IMR-90 (cell line): ENCODE results near the gene RHOU. TPM values are rescaled to one million over a fixed set of nuclear protein-coding genes. Genes with fewer than 3 reads are reported as not detected.

Experiments
- ATAC-seq: fragments of 200-7000 bp; cut with Tn5 transposase; 2 replicates; pipeline ENCODE4 v1.9.1; 2020; ENCODE audit warnings: low read depth, mild to moderate bottlenecking, moderate library complexity
- BruUV-seq: library from RNA; stranded (reverse); fragments of 400-500 nt; replicated peaks from 2 replicates; lab custom pipeline; 2021; lab: Mats Ljungman, UMichigan
- CTCF ChIA-PET: fragments of 300-600 bp; formaldehyde crosslinking; extraction: SDS; loops from one replicate; lab custom pipeline; 2021; ENCODE audit warnings: antibody characterized with exemption; lab: Yijun Ruan, JAX
- POLR2A ChIA-PET: fragments of 300-600 bp; sonication (Branson Sonifier 250); formaldehyde crosslinking; loops from one replicate; lab custom pipeline; 2022; ENCODE audit warnings: antibody characterized with exemption; ENCODE audit not compliant: unreplicated experiment; lab: Charles Lee
- DNase-seq: peaks from one replicate; pipeline ENCODE4 v3.0.0; 2013
- H2AFZ ChIP-seq: replicated peaks from 2 replicates; pipeline ENCODE3; 2013; ENCODE audit warnings: low read length, mild to moderate bottlenecking; ENCODE audit not compliant: poor library complexity
- H2AK5ac ChIP-seq: 2 replicates; pipeline ENCODE4 v1.6.1; 2013; ENCODE audit warnings: low read depth, low read length, inconsistent platforms
- H2AK9ac ChIP-seq: replicated peaks from 2 replicates; pipeline ENCODE3; 2013; ENCODE audit warnings: mild to moderate bottlenecking, low read depth, low read length, moderate library complexity; ENCODE audit not compliant: poor library complexity
- H2BK120ac ChIP-seq: 2 replicates; pipeline ENCODE4 v1.6.1; 2013; ENCODE audit warnings: low read depth, low read length, inconsistent platforms
- H2BK15ac ChIP-seq: 3 replicates; pipeline ENCODE4 v1.6.1; 2013; ENCODE audit warnings: low read depth, low read length, inconsistent platforms
- H2BK20ac ChIP-seq: 2 replicates; pipeline ENCODE4 v1.6.1; 2013; ENCODE audit warnings: low read depth, mild to moderate bottlenecking, inconsistent platforms, low read length, moderate library complexity
- H2BK5ac ChIP-seq: 2 replicates; pipeline ENCODE4 v1.6.1; 2013; ENCODE audit warnings: mild to moderate bottlenecking, low read depth, low read length, inconsistent platforms; ENCODE audit not compliant: poor library complexity, severe bottlenecking
- H3K14ac ChIP-seq: replicated peaks from 2 replicates; pipeline ENCODE4 v1.6.1; 2013; ENCODE audit warnings: low read depth, low read length, inconsistent platforms
- H3K18ac ChIP-seq: 2 replicates; pipeline ENCODE4 v1.6.1; 2013; ENCODE audit warnings: low read depth, low read length, control low read depth
- H3K23ac ChIP-seq: 2 replicates; pipeline ENCODE4 v1.6.1; 2013; ENCODE audit warnings: low read depth, low read length, inconsistent platforms
- H3K27ac ChIP-seq: 2 replicates; pipeline ENCODE4 v1.5.1; 2013; ENCODE audit warnings: mild to moderate bottlenecking, control low read depth, low read length; ENCODE audit not compliant: insufficient read depth
- H3K27me3 ChIP-seq: 2 replicates; pipeline ENCODE4 v1.6.1; 2013; ENCODE audit warnings: low read length; ENCODE audit not compliant: control insufficient read depth, insufficient read depth
- H3K36me3 ChIP-seq: 2 replicates; pipeline ENCODE4 v1.6.1; 2013; ENCODE audit warnings: low read length, mixed read lengths; ENCODE audit not compliant: control insufficient read depth, insufficient read depth
- H3K4ac ChIP-seq: 2 replicates; pipeline ENCODE4 v1.6.1; 2013; ENCODE audit warnings: low read depth, low read length, inconsistent platforms
- H3K4me1 ChIP-seq: 2 replicates; pipeline ENCODE4 v1.6.1; 2013; ENCODE audit warnings: low read length, mixed read lengths; ENCODE audit not compliant: control insufficient read depth, insufficient read depth
- H3K4me2 ChIP-seq: 2 replicates; pipeline ENCODE4 v1.6.1; 2013; ENCODE audit warnings: low read depth, mild to moderate bottlenecking, control low read depth, low read length, moderate library complexity
- H3K4me3 ChIP-seq: 2 replicates; pipeline ENCODE4 v1.5.1; 2013; ENCODE audit warnings: low read depth, mild to moderate bottlenecking, control low read depth, low read length, moderate library complexity; ENCODE audit not compliant: insufficient read depth
- H3K56ac ChIP-seq: 2 replicates; pipeline ENCODE4 v1.6.1; 2013; ENCODE audit warnings: low read length, inconsistent platforms; ENCODE audit not compliant: insufficient read depth; ENCODE audit errors: extremely low read depth
- H3K79me1 ChIP-seq, 2 experiments: 2 replicates each; pipeline ENCODE4 v1.6.1; 2013; ENCODE audit warnings: low read length in 2 of 2, inconsistent platforms in 1 of 2, low read depth in 1 of 2
- H3K9ac ChIP-seq: 2 replicates; pipeline ENCODE4 v1.6.1; 2013; ENCODE audit warnings: low read depth, low read length, control low read depth
- H3K9me1 ChIP-seq: 2 replicates; pipeline ENCODE4 v1.6.1; 2013; ENCODE audit warnings: low read length, inconsistent platforms; ENCODE audit not compliant: insufficient read depth
- H3K9me3 ChIP-seq: 2 replicates; pipeline ENCODE4 v1.6.1; 2013; ENCODE audit warnings: low read length; ENCODE audit not compliant: control insufficient read depth, insufficient read depth
- H4K20me1 ChIP-seq: 2 replicates; pipeline ENCODE4 v1.6.1; 2013; ENCODE audit warnings: low read length, inconsistent platforms; ENCODE audit not compliant: insufficient read depth
- H4K5ac ChIP-seq: 2 replicates; pipeline ENCODE4 v1.6.1; 2013; ENCODE audit warnings: mild to moderate bottlenecking, low read depth, low read length, control low read depth
- H4K8ac ChIP-seq, 2 experiments: 2 replicates each; pipeline ENCODE4 v1.6.1; 2013; ENCODE audit warnings: low read depth in 2 of 2, low read length in 2 of 2, control low read depth in 1 of 2, inconsistent platforms in 1 of 2
- H4K91ac ChIP-seq: 2 replicates; pipeline ENCODE4 v1.6.1; 2013; ENCODE audit warnings: low read depth, low read length, inconsistent platforms; ENCODE audit not compliant: insufficient read depth
- BHLHE40 ChIP-seq: fragments of 150-350 bp; IDR thresholded peaks from 2 replicates; pipeline ENCODE4 v1.6.1; 2016; ENCODE audit warnings: mild to moderate bottlenecking, low read depth, low read length
- CEBPB ChIP-seq: IDR thresholded peaks from 2 replicates; pipeline ENCODE4 v1.6.1; 2012; ENCODE audit warnings: low read depth, low read length, improper control_type of control experiment
- CHD1 ChIP-seq: IDR thresholded peaks from 2 replicates; pipeline ENCODE4 v1.6.1; 2012; ENCODE audit warnings: low read depth, low read length, improper control_type of control experiment
- FOS ChIP-seq: fragments of 150-350 bp; IDR thresholded peaks from 2 replicates; pipeline ENCODE4 v1.6.1; 2016; ENCODE audit warnings: low read depth, low read length
- MAFK ChIP-seq: IDR thresholded peaks from 2 replicates; pipeline ENCODE4 v1.6.1; 2012; ENCODE audit warnings: low read depth, low read length, improper control_type of control experiment
- MAZ ChIP-seq: IDR thresholded peaks from 2 replicates; pipeline ENCODE4 v1.6.1; 2012; ENCODE audit warnings: low read depth, mild to moderate bottlenecking, low read length, improper control_type of control experiment, moderate library complexity, borderline replicate concordance
- MXI1 ChIP-seq: IDR thresholded peaks from 2 replicates; pipeline ENCODE4 v1.6.1; 2012; ENCODE audit warnings: low read depth, mild to moderate bottlenecking, low read length, moderate library complexity, borderline replicate concordance
- NFE2L2 ChIP-seq: fragments of 150-350 bp; IDR thresholded peaks from 2 replicates; pipeline ENCODE4 v1.6.1; 2016; ENCODE audit warnings: low read depth, mild to moderate bottlenecking, low read length
- POLR2A ChIP-seq: IDR thresholded peaks from 2 replicates; pipeline ENCODE4 v1.6.1; 2012; ENCODE audit warnings: mild to moderate bottlenecking, low read depth, low read length
- RAD21 ChIP-seq: IDR thresholded peaks from 2 replicates; pipeline ENCODE4 v1.6.1; 2012; ENCODE audit warnings: low read length, improper control_type of control experiment
- RCOR1 ChIP-seq: IDR thresholded peaks from 2 replicates; pipeline ENCODE4 v1.6.1; 2012; ENCODE audit warnings: mild to moderate bottlenecking, low read length, improper control_type of control experiment; ENCODE audit not compliant: insufficient replicate concordance
- RFX5 ChIP-seq: IDR thresholded peaks from 2 replicates; pipeline ENCODE4 v1.8.0; 2012; ENCODE audit warnings: low read depth, mild to moderate bottlenecking, low read length, moderate library complexity
- SMC3 ChIP-seq: fragments of 150-350 bp; IDR thresholded peaks from 2 replicates; pipeline ENCODE4 v1.6.1; 2016; ENCODE audit warnings: low read depth, mild to moderate bottlenecking, antibody characterized with exemption, low read length, moderate library complexity
- WGBS, 2 experiments: methylation state at CpG; one replicate each; pipeline versions ENCODE4 v1.1.5 to v1.1.7; 2013; ENCODE audit warnings: missing lambda C conversion rate in 2 of 2; ENCODE audit not compliant: insufficient read length in 1 of 2; ENCODE audit errors: extremely low coverage in 2 of 2; 5-methylcytosine and 5-hydroxymethylcytosine counted together
- dilution Hi-C: fragments of 300-500 bp; cut with HindIII; formaldehyde crosslinking; loops from one replicate; pipeline ENCODE4 v1.14.3; 2018; ENCODE audit warnings: low sequenced_read_pairs; ENCODE audit not compliant: unreplicated experiment
- in situ Hi-C: fragments of 300-500 bp; cut with MboI; formaldehyde crosslinking; loops from 3 replicates; pipeline ENCODE4 v1.14.3; 2019; ENCODE audit warnings: low sequenced_read_pairs, inconsistent platforms, mixed read lengths
- intact Hi-C: fragments of 100-400 bp; cut with micrococcal nuclease; formaldehyde crosslinking; loops from 2 replicates; pipeline ENCODE4 v1.10.0; 2022
- polyA plus RNA-seq, 3 experiments: library from polyadenylated mRNA; depleted of rRNA; stranded (reverse); fragments of >200 nt; gene quantifications; 2 replicates each; pipeline ENCODE4 v1.2.3, GENCODE V29; 2012; ENCODE audit warnings: low replicate concordance in 1 of 3
- total RNA-seq: library from RNA; depleted of rRNA; stranded (reverse); fragments of >200 nt; gene quantifications from 2 replicates; pipeline ENCODE4 v1.2.3, GENCODE V29; 2012
- TF ChIP-seq, protein P1 (sequence below): conservative IDR thresholded peaks from 2 replicates; pipeline ENCODE4 v1.5.1; 2012; ENCODE audit warnings: mild to moderate bottlenecking, low read depth, low read length, improper control_type of control experiment
- TF ChIP-seq, protein P2 (sequence below): fragments of 150-350 bp; IDR thresholded peaks from 2 replicates; pipeline ENCODE4 v1.6.1; 2016; ENCODE audit warnings: low read depth, mild to moderate bottlenecking, low read length, moderate library complexity, borderline replicate concordance
- TF ChIP-seq, protein P3 (sequence below): fragments of 150-350 bp; IDR thresholded peaks from 2 replicates; pipeline ENCODE4 v1.6.1; 2017; ENCODE audit warnings: mild to moderate bottlenecking, antibody characterized with exemption, low read length, low read depth

RHOU gene
- total and polyA plus RNA-seq, 2 of the 4 experiments (the other 2 are of a cell fraction), result 0.44 to 0.72 TPM

DNA sequence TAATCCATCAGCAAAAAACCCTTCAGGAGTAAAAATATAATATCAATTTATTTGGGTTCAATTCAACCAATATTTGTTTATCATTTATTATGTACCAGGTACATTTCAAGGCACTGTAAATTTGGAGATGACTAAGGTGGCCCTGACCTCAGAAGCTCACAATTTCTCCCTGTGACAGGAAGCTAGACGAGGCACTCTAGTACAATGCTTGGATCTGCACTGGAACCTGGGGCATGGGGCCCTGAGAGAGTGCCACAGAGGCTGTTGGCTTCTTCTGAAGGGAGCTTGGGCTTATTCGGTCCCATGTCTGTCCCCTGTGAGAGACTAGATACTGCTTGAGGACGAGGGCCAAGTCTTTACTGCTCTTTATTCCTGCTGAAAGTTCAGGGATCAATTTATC lies 31.5 kb downstream of the RHOU start:
- no peak overlapping the region for H3K4ac ChIP-seq
- H2BK20ac ChIP-seq, result no peak overlapping the region
- H4K8ac ChIP-seq, result no peak overlapping the region
- no peak for ATAC-seq
- no peak overlapping the region for H2AK5ac ChIP-seq
- H2AK9ac ChIP-seq, result no peak overlapping the region
- no TSS peak for BruUV-seq
- no peaks in the 10 kb centered on the region for H3K9me1 ChIP-seq
- H3K18ac ChIP-seq, result no peak overlapping the region
- no peak overlapping the region for H3K56ac ChIP-seq
- H3K4me2 ChIP-seq, result no peak overlapping the region
- H2AFZ ChIP-seq, result no peak overlapping the region
- H3K79me1 ChIP-seq, result no peaks in the 10 kb centered on the region
- intact Hi-C loops, result no loop called here
- 63% methylated on average over 1 of the region's 3 CpGs; no CpG with 5 or more reads in 1 of the 2 experiments for WGBS, 2 experiments
- no peak overlapping the region for H3K27ac ChIP-seq
- peaks cover 9% of the 10 kb centered on the region; the same call in 1 of the 2 replicates for H3K27me3 ChIP-seq
- H3K4me1 ChIP-seq, result no peaks in the 10 kb centered on the region
- ChIA-PET CTCF (no interaction called here), POLR2A (no interaction called here)
- dilution Hi-C loops, result no loop called here
- H2BK5ac ChIP-seq, result no peak overlapping the region
- no peak overlapping the region for H2BK15ac ChIP-seq
- no peaks in the 10 kb centered on the region for H4K20me1 ChIP-seq
- no peak overlapping the region for H4K91ac ChIP-seq
- TF ChIP-seq FOS, result no peak
- no peak for TF ChIP-seq SMC3
- no peak for TF ChIP-seq POLR2A
- TF ChIP-seq, protein P1, sequence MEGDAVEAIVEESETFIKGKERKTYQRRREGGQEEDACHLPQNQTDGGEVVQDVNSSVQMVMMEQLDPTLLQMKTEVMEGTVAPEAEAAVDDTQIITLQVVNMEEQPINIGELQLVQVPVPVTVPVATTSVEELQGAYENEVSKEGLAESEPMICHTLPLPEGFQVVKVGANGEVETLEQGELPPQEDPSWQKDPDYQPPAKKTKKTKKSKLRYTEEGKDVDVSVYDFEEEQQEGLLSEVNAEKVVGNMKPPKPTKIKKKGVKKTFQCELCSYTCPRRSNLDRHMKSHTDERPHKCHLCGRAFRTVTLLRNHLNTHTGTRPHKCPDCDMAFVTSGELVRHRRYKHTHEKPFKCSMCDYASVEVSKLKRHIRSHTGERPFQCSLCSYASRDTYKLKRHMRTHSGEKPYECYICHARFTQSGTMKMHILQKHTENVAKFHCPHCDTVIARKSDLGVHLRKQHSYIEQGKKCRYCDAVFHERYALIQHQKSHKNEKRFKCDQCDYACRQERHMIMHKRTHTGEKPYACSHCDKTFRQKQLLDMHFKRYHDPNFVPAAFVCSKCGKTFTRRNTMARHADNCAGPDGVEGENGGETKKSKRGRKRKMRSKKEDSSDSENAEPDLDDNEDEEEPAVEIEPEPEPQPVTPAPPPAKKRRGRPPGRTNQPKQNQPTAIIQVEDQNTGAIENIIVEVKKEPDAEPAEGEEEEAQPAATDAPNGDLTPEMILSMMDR, result no peak
- no peak for TF ChIP-seq BHLHE40
- TF ChIP-seq NFE2L2, result no peak
- TF ChIP-seq, protein P2, sequence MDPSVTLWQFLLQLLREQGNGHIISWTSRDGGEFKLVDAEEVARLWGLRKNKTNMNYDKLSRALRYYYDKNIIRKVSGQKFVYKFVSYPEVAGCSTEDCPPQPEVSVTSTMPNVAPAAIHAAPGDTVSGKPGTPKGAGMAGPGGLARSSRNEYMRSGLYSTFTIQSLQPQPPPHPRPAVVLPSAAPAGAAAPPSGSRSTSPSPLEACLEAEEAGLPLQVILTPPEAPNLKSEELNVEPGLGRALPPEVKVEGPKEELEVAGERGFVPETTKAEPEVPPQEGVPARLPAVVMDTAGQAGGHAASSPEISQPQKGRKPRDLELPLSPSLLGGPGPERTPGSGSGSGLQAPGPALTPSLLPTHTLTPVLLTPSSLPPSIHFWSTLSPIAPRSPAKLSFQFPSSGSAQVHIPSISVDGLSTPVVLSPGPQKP, result no peak
- TF ChIP-seq, protein P3, sequence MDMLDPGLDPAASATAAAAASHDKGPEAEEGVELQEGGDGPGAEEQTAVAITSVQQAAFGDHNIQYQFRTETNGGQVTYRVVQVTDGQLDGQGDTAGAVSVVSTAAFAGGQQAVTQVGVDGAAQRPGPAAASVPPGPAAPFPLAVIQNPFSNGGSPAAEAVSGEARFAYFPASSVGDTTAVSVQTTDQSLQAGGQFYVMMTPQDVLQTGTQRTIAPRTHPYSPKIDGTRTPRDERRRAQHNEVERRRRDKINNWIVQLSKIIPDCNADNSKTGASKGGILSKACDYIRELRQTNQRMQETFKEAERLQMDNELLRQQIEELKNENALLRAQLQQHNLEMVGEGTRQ, result no peak
- no peak for TF ChIP-seq RAD21
- TF ChIP-seq RCOR1, result no peak
- TF ChIP-seq CEBPB, result no peak
- TF ChIP-seq MAFK, result no peak
- no peak for TF ChIP-seq MAZ
- no peak for TF ChIP-seq CHD1
- TF ChIP-seq RFX5, result no peak
- no peak for TF ChIP-seq MXI1
- H2BK120ac ChIP-seq, result no peak overlapping the region
- H3K23ac ChIP-seq, result no peak overlapping the region
- no peak overlapping the region for H4K5ac ChIP-seq
- H3K36me3 ChIP-seq, result no peaks in the 10 kb centered on the region
- no peaks in the 10 kb centered on the region for H3K9me3 ChIP-seq
- no peak overlapping the region for H3K4me3 ChIP-seq
- no peak for DNase-seq
- H3K14ac ChIP-seq, result no peak overlapping the region
- H3K9ac ChIP-seq, result no peak overlapping the region
- in situ Hi-C loops, result no loop called here
